ENCODE data around the gene PAX1.
A peak's percentile ranks its signal among the peaks of the same experiment; 100 is the strongest.

The PAX1 gene

DNA sequence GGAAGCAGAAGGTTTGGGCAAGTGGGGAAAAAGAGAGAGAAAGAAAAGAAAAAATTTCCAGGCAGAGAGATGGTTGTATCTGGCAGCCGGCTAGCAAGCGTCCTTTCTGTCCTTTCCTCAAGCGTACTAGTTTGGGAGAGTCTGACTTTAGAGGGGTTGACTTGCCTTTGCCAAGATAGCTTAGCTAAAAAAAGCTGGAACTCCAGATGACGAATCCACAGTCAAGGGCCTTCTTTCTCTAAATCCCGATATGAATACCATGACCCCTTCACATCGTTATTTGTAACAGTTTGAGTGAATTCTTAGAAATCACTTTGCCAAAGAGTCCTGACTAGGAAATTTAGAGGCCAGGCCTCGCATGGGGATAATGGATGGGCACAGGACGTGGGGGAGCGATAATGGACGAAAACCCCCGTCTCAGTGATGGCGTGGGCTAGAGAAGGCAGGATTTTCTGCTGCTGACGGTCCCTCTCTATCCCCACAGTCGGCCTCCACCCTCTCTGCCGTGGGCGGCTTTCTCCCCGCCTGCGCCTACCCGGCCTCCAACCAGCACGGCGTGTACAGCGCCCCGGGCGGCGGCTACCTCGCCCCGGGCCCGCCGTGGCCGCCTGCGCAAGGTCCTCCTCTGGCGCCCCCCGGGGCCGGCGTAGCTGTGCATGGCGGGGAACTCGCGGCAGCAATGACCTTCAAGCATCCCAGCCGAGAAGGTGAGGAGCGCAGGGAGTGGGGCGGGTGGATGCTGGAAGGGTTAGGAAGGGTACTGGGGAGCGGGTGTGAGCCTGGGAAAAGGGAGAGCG is 3.5 kb downstream of the PAX1 start:
- H3K27ac Mint-ChIP-seq: no peak overlapping the region
- H3K9me3 Mint-ChIP-seq: peaks cover 2% of the 10 kb centered on the region
- peaks cover 1% of the 10 kb centered on the region for H3K36me3 Mint-ChIP-seq
- H3K4me3 Mint-ChIP-seq: no peak overlapping the region
- H3K27me3 Mint-ChIP-seq: peaks cover 24% of the 10 kb centered on the region
- peaks cover 2% of the 10 kb centered on the region for H3K4me1 Mint-ChIP-seq
- no peak for ATAC-seq (ENCODE audit: low read depth)
- no peak for DNase-seq (ENCODE audit: low spot score in 2 of 2)

- Mint-ChIP-seq H3K9me3 (peaks cover 2% of the 10 kb centered on the region), H3K27ac (no peak overlapping the region), H3K27me3 (peaks cover 25% of the 10 kb centered on the region), H3K36me3 (peaks cover 1% of the 10 kb centered on the region), H3K4me3 (no peak overlapping the region), H3K4me1 (peaks cover 2% of the 10 kb centered on the region)
- ATAC-seq (ENCODE audit: low read depth) (no peak), DNase-seq (ENCODE audit: low spot score in 2 of 2) (no peak)
Observed at GRCh38 chr20:21709535-21709904, 4.1 kb downstream of the PAX1 start.

GRCh38 chr20:21710341-21710740 is 4.9 kb downstream of the PAX1 start:
- DNase-seq (ENCODE audit: low spot score in 2 of 2) (no peak), ATAC-seq (ENCODE audit: low read depth) (no peak)
- Mint-ChIP-seq H3K36me3 (peaks cover 4% of the 10 kb centered on the region), H3K9me3 (peaks cover 4% of the 10 kb centered on the region), H3K4me1 (peaks cover 5% of the 10 kb centered on the region), H3K27me3 (peaks cover 23% of the 10 kb centered on the region), H3K4me3 (no peak overlapping the region), H3K27ac (no peak overlapping the region)

DNA sequence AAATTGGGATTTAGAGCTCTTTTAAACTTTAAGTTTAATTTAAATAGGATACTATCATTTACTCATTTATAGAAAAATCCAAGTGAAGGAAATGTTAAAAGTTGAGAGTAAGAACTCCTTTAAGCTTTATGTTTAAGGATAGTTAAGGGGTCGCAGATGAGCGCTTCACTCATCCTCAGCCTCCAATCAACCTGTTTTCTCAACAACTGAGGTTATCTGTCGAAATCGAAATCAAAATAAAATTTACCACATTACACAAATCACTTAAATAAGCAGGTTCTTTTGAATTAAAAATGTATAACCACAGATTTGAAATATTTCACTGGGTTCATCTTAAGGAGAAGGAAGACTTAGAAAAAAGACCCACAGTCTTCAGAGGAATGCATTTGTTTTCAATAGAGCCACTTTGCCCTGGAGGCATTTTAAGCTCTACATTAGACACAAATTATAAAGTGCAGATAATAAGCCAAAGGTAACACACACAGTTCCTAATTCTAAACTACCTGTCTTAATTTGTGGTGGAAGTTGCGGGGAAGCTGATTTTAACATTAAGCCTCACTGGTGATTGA is 5.5 kb downstream of the PAX1 start:
- Mint-ChIP-seq H3K4me1 (peaks cover 5% of the 10 kb centered on the region), H3K9me3 (peaks cover 4% of the 10 kb centered on the region), H3K27me3 (peaks cover 26% of the 10 kb centered on the region), H3K36me3 (peaks cover 4% of the 10 kb centered on the region), H3K4me3 (no peak overlapping the region), H3K27ac (no peak overlapping the region)
- ATAC-seq (ENCODE audit: low read depth) (no peak), DNase-seq (ENCODE audit: low spot score in 2 of 2) (no peak)

- no peak overlapping the region for H3K27ac Mint-ChIP-seq
- ATAC-seq (ENCODE audit: low read depth) (no peak), DNase-seq (ENCODE audit: low spot score in 2 of 2) (no peak)
- no peak overlapping the region for H3K4me3 Mint-ChIP-seq
- H3K4me1 Mint-ChIP-seq: peaks cover 5% of the 10 kb centered on the region
- H3K27me3 Mint-ChIP-seq: peaks cover 29% of the 10 kb centered on the region
- H3K36me3 Mint-ChIP-seq: peaks cover 4% of the 10 kb centered on the region
- peaks cover 4% of the 10 kb centered on the region for H3K9me3 Mint-ChIP-seq
Observed at GRCh38 chr20:21712443-21713059, 7.1 kb downstream of the PAX1 start.

- ATAC-seq (ENCODE audit: low read depth) (no peak), DNase-seq (ENCODE audit: low spot score in 2 of 2) (no peak)
- Mint-ChIP-seq H3K4me1 (peaks cover 5% of the 10 kb centered on the region), H3K27me3 (peaks cover 29% of the 10 kb centered on the region), H3K36me3 (peaks cover 4% of the 10 kb centered on the region), H3K4me3 (no peak overlapping the region), H3K9me3 (peaks cover 4% of the 10 kb centered on the region), H3K27ac (no peak overlapping the region)
Observed at GRCh38 chr20:21713470-21713869, 8.0 kb downstream of the PAX1 start.

DNA sequence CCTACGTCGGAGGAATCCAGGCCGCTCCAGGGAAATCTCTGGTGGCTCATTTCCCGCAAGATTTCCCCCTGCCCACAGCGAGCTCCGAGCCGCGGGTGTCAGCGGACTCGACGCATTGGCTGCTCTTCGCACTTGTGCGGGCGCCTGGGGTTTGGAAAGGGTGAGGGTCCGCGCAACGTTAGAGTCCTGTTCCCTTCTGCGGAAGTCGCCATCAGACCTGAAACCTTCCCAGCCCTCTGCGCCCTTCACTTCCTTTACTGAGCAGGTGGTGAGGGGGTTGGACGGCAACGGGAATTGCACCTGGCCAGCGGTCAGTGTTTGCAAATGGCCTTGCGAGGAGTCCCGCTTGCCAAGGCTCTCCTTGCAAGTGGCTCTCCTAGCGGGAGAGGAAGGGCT is 8.4 kb downstream of the PAX1 start:
- Mint-ChIP-seq H3K27ac (no peak overlapping the region), H3K4me3 (no peak overlapping the region), H3K9me3 (peaks cover 4% of the 10 kb centered on the region), H3K27me3 (peaks cover 28% of the 10 kb centered on the region), H3K4me1 (peaks cover 5% of the 10 kb centered on the region), H3K36me3 (peaks cover 4% of the 10 kb centered on the region)
- no peak for ATAC-seq (ENCODE audit: low read depth)
- DNase-seq (ENCODE audit: low spot score in 2 of 2): no peak

GRCh38 chr20:21714297-21715192 is 9.1 kb downstream of the PAX1 start:
- peaks cover 5% of the 10 kb centered on the region for H3K4me1 Mint-ChIP-seq
- no peak for ATAC-seq (ENCODE audit: low read depth)
- peaks cover 4% of the 10 kb centered on the region for H3K36me3 Mint-ChIP-seq

GRCh38 chr20:21715193-21715881 is 9.9 kb downstream of the PAX1 start:
- Mint-ChIP-seq H3K27ac (no peak overlapping the region), H3K27me3 (peaks cover 26% of the 10 kb centered on the region), H3K9me3 (peaks cover 4% of the 10 kb centered on the region), H3K36me3 (peaks cover 4% of the 10 kb centered on the region), H3K4me1 (peaks cover 5% of the 10 kb centered on the region), H3K4me3 (no peak overlapping the region)
- DNase-seq (ENCODE audit: low spot score in 2 of 2): no peak
- ATAC-seq (ENCODE audit: low read depth): no peak

More at GRCh38 chr20:21714297-21715192, 9.1 kb downstream of the PAX1 start:
- no peak overlapping the region for H3K4me3 Mint-ChIP-seq
- peaks cover 26% of the 10 kb centered on the region for H3K27me3 Mint-ChIP-seq
- no peak for DNase-seq (ENCODE audit: low spot score in 2 of 2)
- H3K27ac Mint-ChIP-seq: no peak overlapping the region
- H3K9me3 Mint-ChIP-seq: peaks cover 4% of the 10 kb centered on the region

- DNase-seq (ENCODE audit: low spot score in 2 of 2) (peak in 1 of 2 donors; percentile 26), ATAC-seq (ENCODE audit: low read depth) (no peak)
- peaks cover 3% of the 10 kb centered on the region for H3K9me3 Mint-ChIP-seq
- no peak overlapping the region for H3K4me3 Mint-ChIP-seq
- peaks cover 15% of the 10 kb centered on the region for H3K27me3 Mint-ChIP-seq
- no peak overlapping the region for H3K27ac Mint-ChIP-seq
- H3K36me3 Mint-ChIP-seq: peaks cover 3% of the 10 kb centered on the region
- peaks cover 4% of the 10 kb centered on the region for H3K4me1 Mint-ChIP-seq
Observed at GRCh38 chr20:21719592-21720214, 14.2 kb downstream of the PAX1 start.

DNA sequence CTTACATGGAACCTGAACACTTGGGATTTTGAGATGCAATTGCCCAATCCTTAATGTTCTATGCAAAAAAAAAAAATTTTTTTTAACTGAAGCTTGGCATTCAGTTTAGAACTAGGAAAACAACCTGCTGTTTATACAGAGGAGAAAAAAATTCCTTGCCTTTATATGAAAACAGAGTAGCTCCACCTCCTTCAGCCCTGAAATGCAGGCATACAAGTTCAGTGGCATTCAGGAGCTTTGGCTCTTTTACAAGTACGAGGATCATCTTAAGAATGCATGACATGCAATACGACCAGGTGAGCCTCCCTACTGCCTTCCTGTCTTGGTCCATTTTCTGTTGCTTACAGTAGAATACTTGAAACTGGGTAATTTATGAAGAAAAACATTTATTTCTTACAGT is 20.4 kb downstream of the PAX1 start:
- Mint-ChIP-seq H3K36me3 (no peaks in the 10 kb centered on the region), H3K4me1 (no peaks in the 10 kb centered on the region), H3K27me3 (no peaks in the 10 kb centered on the region), H3K27ac (no peak overlapping the region), H3K9me3 (peaks cover 2% of the 10 kb centered on the region), H3K4me3 (no peak overlapping the region)
- DNase-seq (ENCODE audit: low spot score in 2 of 2) (no peak), ATAC-seq (ENCODE audit: low read depth) (no peak)

- no peaks in the 10 kb centered on the region for H3K36me3 Mint-ChIP-seq
Observed at GRCh38 chr20:21729316-21729715, 23.9 kb downstream of the PAX1 start.

DNA sequence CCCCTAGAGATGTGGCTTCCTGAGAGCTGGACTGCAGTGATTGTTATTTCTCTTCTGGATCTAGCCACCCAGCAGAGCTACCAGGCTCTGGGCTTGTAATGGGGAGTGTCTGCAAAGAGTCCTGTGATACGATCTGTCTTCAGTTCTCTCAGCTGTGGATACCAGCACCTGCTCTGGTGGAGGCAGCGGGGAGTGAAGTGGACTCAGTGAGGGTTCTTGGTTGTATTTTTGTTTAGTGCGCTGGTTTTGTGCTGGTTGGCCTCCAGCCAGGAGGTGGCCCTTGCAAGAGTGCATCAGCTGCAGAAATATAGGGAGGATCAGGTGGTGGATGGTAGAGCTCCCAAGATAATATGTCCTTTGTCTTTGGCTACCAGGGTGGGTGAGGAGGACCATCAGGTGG is 33.7 kb downstream of the PAX1 start:
- no peak overlapping the region for H3K4me3 Mint-ChIP-seq
- DNase-seq (ENCODE audit: low spot score in 2 of 2) (no peak), ATAC-seq (ENCODE audit: low read depth) (no peak)
- no peaks in the 10 kb centered on the region for H3K36me3 Mint-ChIP-seq
- H3K27me3 Mint-ChIP-seq: no peaks in the 10 kb centered on the region
- H3K4me1 Mint-ChIP-seq: no peaks in the 10 kb centered on the region
- H3K27ac Mint-ChIP-seq: no peak overlapping the region
- H3K9me3 Mint-ChIP-seq: peaks cover 9% of the 10 kb centered on the region

More at GRCh38 chr20:21729316-21729715, 23.9 kb downstream of the PAX1 start:
- Mint-ChIP-seq H3K9me3 (peaks cover 2% of the 10 kb centered on the region), H3K4me1 (no peaks in the 10 kb centered on the region), H3K4me3 (no peak overlapping the region), H3K27me3 (no peaks in the 10 kb centered on the region), H3K27ac (no peak overlapping the region)
- ATAC-seq (ENCODE audit: low read depth) (no peak), DNase-seq (ENCODE audit: low spot score in 2 of 2) (no peak)

Measured in memory B cell (primary cell).